T-helper 1 cell (primary cell): ENCODE data around the gene MAP3K5.
"Not testable (repeated sequence)": the region's sequence is repeated elsewhere in the genome, so short reads cannot be mapped to it uniquely, and the experiment has no call there.

Experiments
- DNase-seq, 5 donors: peaks; one replicate each; pipeline ENCODE4 v3.0.0-alpha.2; 2012 to 2020
- total RNA-seq, 4 donors: gene quantifications; one replicate each; lab custom pipeline; 2026; lab: John Stamatoyannopoulos, UW

The MAP3K5 gene
- 110 to 167 (median 127) reads per million in 4 donors for total RNA-seq

- peak; percentile 84 to 92 (median 90) for DNase-seq
Measured at GRCh38 chr6:136792410-136793262, at the start of gene MAP3K5. Gene MAP3K5, minus strand, starts transcription at chr6:136792477. Its CDS starts 320 bp downstream, at chr6:136792157.

GRCh38 chr6:136840276-136841001 lies 48.2 kb upstream of the MAP3K5 start:
- DNase-seq, result no peak

GRCh38 chr6:136831873-136832562 lies 39.7 kb upstream of the MAP3K5 start:
- DNase-seq, result no peak

GRCh38 chr6:136826216-136826615 lies 33.9 kb upstream of the MAP3K5 start:
- DNase-seq, result no peak

GRCh38 chr6:136823128-136823660 lies 30.9 kb upstream of the MAP3K5 start:
- DNase-seq, result no peak

GRCh38 chr6:136822376-136823127 lies 30.3 kb upstream of the MAP3K5 start, which contains the start of gene PEX7:
Gene PEX7, plus strand, starts transcription at chr6:136822592. Its CDS starts 74 bp downstream, at chr6:136822666.
- DNase-seq, result peak; percentile 75 to 91 (median 80)

- DNase-seq, result no peak
Measured at GRCh38 chr6:136822046-136822375, 29.7 kb upstream of the MAP3K5 start.

- DNase-seq, result no peak
Measured at GRCh38 chr6:136820561-136820960, 28.3 kb upstream of the MAP3K5 start.

- DNase-seq, result no peak
Measured at GRCh38 chr6:136816656-136817055, 24.4 kb upstream of the MAP3K5 start.

GRCh38 chr6:136815608-136816007 lies 23.3 kb upstream of the MAP3K5 start:
- DNase-seq, result not testable (repeated sequence)

GRCh38 chr6:136812174-136812573 lies 19.9 kb upstream of the MAP3K5 start:
- DNase-seq, result no peak

GRCh38 chr6:136811272-136811671 lies 19.0 kb upstream of the MAP3K5 start:
- no peak for DNase-seq

GRCh38 chr6:136809091-136809860 lies 17.0 kb upstream of the MAP3K5 start:
- no peak for DNase-seq

GRCh38 chr6:136803608-136804007 lies 11.3 kb upstream of the MAP3K5 start:
- no peak for DNase-seq

GRCh38 chr6:136801581-136801980 lies 9.3 kb upstream of the MAP3K5 start:
- DNase-seq, result no peak

GRCh38 chr6:136798044-136798443 lies 5.8 kb upstream of the MAP3K5 start:
- DNase-seq, result no peak

GRCh38 chr6:136795996-136796395 lies 3.7 kb upstream of the MAP3K5 start:
- DNase-seq, result no peak

GRCh38 chr6:136795386-136795785 lies 3.1 kb upstream of the MAP3K5 start:
- DNase-seq, result no peak

GRCh38 chr6:136793363-136793762 lies 1.1 kb upstream of the MAP3K5 start:
- DNase-seq, result no peak

- peak in 1 of 5 donors; percentile 34 for DNase-seq
Measured at GRCh38 chr6:136792095-136792409, 225 bp downstream of the MAP3K5 start.

- peak; percentile 22 to 78 (median 38) for DNase-seq
Measured at GRCh38 chr6:136791296-136792094, 782 bp downstream of the MAP3K5 start.
